Upper lobe of left lung (tissue), 6 donors: ENCODE measurements around the gene ZDHHC9. TPM values are rescaled to one million over a fixed set of nuclear protein-coding genes. Genes with fewer than 3 reads are reported as not detected.

ENCODE experiments used
- ATAC-seq, 2 donors: fragments of 200-7000 bp; cut with Tn5 transposase; one replicate each; pipeline ENCODE4 v1.9.1; 2022; ENCODE audit warnings: mild to moderate bottlenecking in 2 of 2, moderate library complexity in 2 of 2; ENCODE audit not compliant: low FRiP score in 2 of 2
- DNase-seq, 2 donors: peaks; one replicate each; pipeline ENCODE4 v3.0.0-alpha.2; 2019 to 2020
- H3K27ac ChIP-seq, 4 donors: fragments of 200-600 bp; sonication (generic); one replicate each; pipeline ENCODE4 v1.5.1; 2016 to 2019
- H3K27me3 ChIP-seq, 4 donors: fragments of 200-600 bp; sonication (generic); one replicate each; pipeline ENCODE4 v1.5.1; 2017 to 2019
- H3K36me3 ChIP-seq, 4 donors: fragments of 200-600 bp; sonication (generic); one replicate each; pipeline ENCODE4 v1.5.1; 2016 to 2019
- H3K4me1 ChIP-seq, 4 donors: fragments of 200-600 bp; sonication (generic); one replicate each; pipeline ENCODE4 v1.5.1; 2018 to 2019
- H3K4me3 ChIP-seq, 4 donors: fragments of 200-600 bp; sonication (generic); one replicate each; pipeline ENCODE4 v1.5.1; 2017 to 2019; ENCODE audit warnings: mild to moderate bottlenecking in 2 of 4, moderate library complexity in 1 of 4
- H3K9me3 ChIP-seq, 4 donors: fragments of 200-600 bp; sonication (generic); one replicate each; pipeline ENCODE4 v1.5.1; 2018 to 2019
- CTCF ChIP-seq, 6 experiments: fragments of 450-650 bp in 4 of 6; fragments of 200-600 bp in 2 of 6; sonication (generic) in 2 of 6; IDR thresholded peaks; one replicate each; pipeline ENCODE4 v1.5.1; 2016 to 2019; ENCODE audit warnings: antibody characterized with exemption in 6 of 6
- EP300 ChIP-seq, 4 donors: sonication (generic); formaldehyde crosslinking; IDR thresholded peaks; one replicate each; pipeline ENCODE4 v1.5.1; 2017; ENCODE audit warnings: antibody characterized with exemption in 4 of 4, control low read depth in 2 of 4
- POLR2A ChIP-seq, 4 donors: fragments of 450-650 bp; IDR thresholded peaks; one replicate each; pipeline ENCODE4 v1.5.1; 2016 to 2017; ENCODE audit warnings: antibody characterized with exemption in 4 of 4, mild to moderate bottlenecking in 2 of 4
- POLR2AphosphoS5 ChIP-seq, 2 donors: sonication (generic); formaldehyde crosslinking; IDR thresholded peaks; one replicate each; pipeline ENCODE4 v1.5.1; 2017; ENCODE audit warnings: antibody characterized with exemption in 2 of 2
- WGBS, 2 donors: methylation state at CpG; one replicate each; pipeline ENCODE4 v1.1.5; 2017 to 2018; 5-methylcytosine and 5-hydroxymethylcytosine counted together
- total RNA-seq, 6 donors: library from RNA; depleted of rRNA in 4 of 6; stranded (reverse); fragments of >200 nt in 4 of 6; gene quantifications; one replicate each; pipeline versions ENCODE4 v1.1.0 to v1.2.1, GENCODE V29; 2016 to 2021
- donor health status: DM: no; HTN: no; CAD: no; lungs with moderate emphysema.
- donor health status: DM: no; HTN: yes; CAD: no; lungs with severe emphysema.

ZDHHC9 gene
- total RNA-seq, 6 donors from 2014 or later, result 16.8 to 67.8 (median 41.7) TPM

- Histone ChIP-seq H3K27ac (no peak overlapping the region), H3K4me1 (no peaks in the 10 kb centered on the region), H3K4me3 (no peak overlapping the region), H3K36me3 (peaks cover 0 to 7% (median 3%) of the 10 kb centered on the region in 4 donors), H3K27me3 (no peaks in the 10 kb centered on the region), H3K9me3 (no peaks in the 10 kb centered on the region)
- ATAC-seq (no peak), DNase-seq (no peak)
- TF ChIP-seq POLR2A (IDR thresholded peaks at IDR 0.05), result no peak
- no peak for TF ChIP-seq POLR2AphosphoS5 (IDR thresholded peaks at IDR 0.05)
- TF ChIP-seq EP300 (IDR thresholded peaks at IDR 0.05), result no peak
- TF ChIP-seq CTCF (IDR thresholded peaks at IDR 0.05), result no peak
- 88 to 89% methylated on average over 9 to 18 of the region's 18 CpGs for WGBS, 2 donors
Measured at GRCh38 chrX:129792586-129793291, 50.9 kb downstream of the ZDHHC9 start.

- no peak for DNase-seq
- Histone ChIP-seq H3K36me3 (peaks cover 0 to 7% (median 3%) of the 10 kb centered on the region in 4 donors), H3K4me3 (no peak overlapping the region), H3K4me1 (no peaks in the 10 kb centered on the region), H3K27ac (no peak overlapping the region), H3K9me3 (no peaks in the 10 kb centered on the region), H3K27me3 (no peaks in the 10 kb centered on the region)
- no peak for TF ChIP-seq CTCF (IDR thresholded peaks at IDR 0.05)
- no peak for TF ChIP-seq POLR2A (IDR thresholded peaks at IDR 0.05)
- TF ChIP-seq POLR2AphosphoS5 (IDR thresholded peaks at IDR 0.05), result no peak
- TF ChIP-seq EP300 (IDR thresholded peaks at IDR 0.05), result no peak
- WGBS, 2 donors, result 81 to 100% methylated on average over 2 to 10 of the region's 11 CpGs
- no peak for ATAC-seq
Measured at GRCh38 chrX:129791961-129792570, 51.6 kb downstream of the ZDHHC9 start.

DNA sequence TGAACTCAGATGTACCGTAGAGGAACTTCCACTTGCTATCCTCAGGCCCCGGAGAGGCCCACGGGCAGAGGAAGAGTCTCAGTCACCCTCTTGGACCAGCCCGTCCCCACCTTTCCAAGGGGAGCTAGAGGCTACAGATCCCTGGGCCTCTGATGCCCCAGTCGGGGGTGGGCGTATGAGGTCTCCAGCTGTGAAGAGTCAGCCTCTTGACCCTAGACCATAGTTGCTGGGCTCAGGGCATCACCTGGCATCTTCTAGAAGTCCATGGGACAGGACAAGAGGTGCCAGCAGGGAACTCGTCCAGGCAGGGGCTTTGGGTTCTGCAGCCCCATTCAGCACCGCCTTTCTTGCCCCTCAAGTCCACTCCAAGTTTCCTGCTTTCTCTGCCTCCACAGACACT, 52.4 kb downstream of the ZDHHC9 start:
- Histone ChIP-seq H3K4me1 (no peaks in the 10 kb centered on the region), H3K36me3 (peaks cover 0 to 7% (median 3%) of the 10 kb centered on the region in 4 donors), H3K27ac (no peak overlapping the region), H3K9me3 (no peaks in the 10 kb centered on the region), H3K27me3 (no peaks in the 10 kb centered on the region), H3K4me3 (no peak overlapping the region)
- peak in 1 of 2 donors; percentile 18 for DNase-seq
- TF ChIP-seq CTCF (IDR thresholded peaks at IDR 0.05) (no peak), EP300 (IDR thresholded peaks at IDR 0.05) (no peak), POLR2A (IDR thresholded peaks at IDR 0.05) (no peak), POLR2AphosphoS5 (IDR thresholded peaks at IDR 0.05) (no peak)
- no peak for ATAC-seq
- 80 to 83% methylated on average over 4 to 8 of the region's 8 CpGs for WGBS, 2 donors

DNA sequence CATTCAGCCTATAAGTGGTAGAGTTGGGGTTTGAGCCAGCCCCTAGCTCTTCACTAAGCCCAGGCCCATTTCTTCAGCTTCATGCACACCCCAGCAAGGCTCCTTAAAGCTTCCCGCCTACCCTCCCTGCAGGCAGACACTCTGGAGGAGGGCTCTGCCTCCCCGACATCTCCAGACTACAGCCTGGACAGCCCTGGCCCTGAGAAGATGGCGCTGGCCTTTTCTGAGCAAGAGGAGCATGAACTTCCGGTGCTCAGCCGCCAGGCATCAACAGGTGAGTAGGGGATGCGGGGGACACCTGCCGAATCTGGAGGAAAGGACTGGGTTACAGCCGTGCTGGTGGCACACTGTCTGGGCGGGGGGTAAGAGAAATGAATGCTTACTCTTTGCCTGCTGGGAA, 52.9 kb downstream of the ZDHHC9 start:
- no peak for TF ChIP-seq POLR2AphosphoS5 (IDR thresholded peaks at IDR 0.05)
- no peak for TF ChIP-seq CTCF (IDR thresholded peaks at IDR 0.05)
- TF ChIP-seq EP300 (IDR thresholded peaks at IDR 0.05), result no peak
- no peak for TF ChIP-seq POLR2A (IDR thresholded peaks at IDR 0.05)
- H3K9me3 ChIP-seq, result no peaks in the 10 kb centered on the region
- H3K4me3 ChIP-seq, result no peak overlapping the region
- ATAC-seq (no peak), DNase-seq (peak in 1 of 2 donors; percentile 13)
- peaks cover 0 to 3% (median 0%) of the 10 kb centered on the region in 4 donors for H3K4me1 ChIP-seq
- peaks cover 0 to 7% (median 3%) of the 10 kb centered on the region in 4 donors for H3K36me3 ChIP-seq
- H3K27me3 ChIP-seq, result no peaks in the 10 kb centered on the region
- H3K27ac ChIP-seq, result no peak overlapping the region
- WGBS, 2 donors, result 88 to 90% methylated on average over 2 to 9 of the region's 9 CpGs
